NCI-H345 (cell line): Measurements from ENCODE around the gene CGREF1.
"Not testable (repeated sequence)": the region's sequence is repeated elsewhere in the genome, so short reads cannot be mapped to it uniquely, and the experiment has no call there.

Experiments
- DNase-seq: peaks from one replicate; lab custom pipeline; 2025; lab: John Stamatoyannopoulos, UW

Gene CGREF1

GRCh38 chr2:27087823-27088410, 31.0 kb downstream of the CGREF1 start:
- no peak for DNase-seq

GRCh38 chr2:27086724-27087593, 32.0 kb downstream of the CGREF1 start, which contains the start of gene KHK:
KHK (plus strand) TSS chr2:27086772; CDS start chr2:27087260, 488 bp downstream.
- DNase-seq, result peak; percentile 86

DNA sequence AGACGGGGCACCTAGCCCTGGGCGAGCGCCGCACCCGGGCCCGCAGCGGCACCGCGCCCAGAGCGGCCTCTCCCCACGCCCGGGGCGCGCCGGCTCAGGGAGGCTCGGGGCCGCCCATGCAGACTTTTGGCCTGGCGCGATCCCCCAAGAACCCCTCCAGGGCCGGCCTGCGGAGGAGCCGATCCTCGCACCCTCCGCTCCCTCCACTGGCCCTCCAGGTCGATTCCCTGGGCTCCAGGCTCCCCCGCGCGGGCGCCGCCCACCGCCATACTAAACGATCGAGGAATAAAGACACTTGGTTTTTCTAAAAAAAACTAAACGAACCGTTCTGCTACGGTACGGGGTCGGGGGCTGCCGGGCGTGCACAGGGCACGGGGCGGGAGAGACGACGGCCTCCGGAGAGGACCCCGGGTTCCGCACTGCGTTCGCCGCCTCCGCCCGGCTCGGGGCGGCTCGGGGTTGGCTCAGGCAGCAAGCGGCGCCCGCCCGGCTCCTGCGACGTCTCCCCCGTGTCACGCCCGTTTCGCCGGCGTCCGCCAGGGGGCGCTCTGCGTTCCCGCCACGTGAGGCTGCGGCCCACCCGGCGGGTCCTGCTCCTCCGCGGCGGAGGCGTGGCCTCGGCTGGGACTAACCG, 32.7 kb downstream of the CGREF1 start:
- peak; percentile 98 for DNase-seq

DNA sequence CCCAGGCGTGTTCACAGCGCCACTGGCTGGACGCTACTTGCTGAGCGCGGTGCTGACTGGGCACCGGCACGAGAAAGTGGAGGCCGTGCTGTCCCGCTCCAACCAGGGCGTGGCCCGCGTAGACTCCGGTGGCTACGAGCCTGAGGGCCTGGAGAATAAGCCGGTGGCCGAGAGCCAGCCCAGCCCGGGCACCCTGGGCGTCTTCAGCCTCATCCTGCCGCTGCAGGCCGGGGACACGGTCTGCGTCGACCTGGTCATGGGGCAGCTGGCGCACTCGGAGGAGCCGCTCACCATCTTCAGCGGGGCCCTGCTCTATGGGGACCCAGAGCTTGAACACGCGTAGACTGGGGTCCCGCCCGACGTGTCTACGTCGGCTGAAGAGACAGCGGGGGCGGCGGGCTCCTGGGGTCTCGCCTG, 33.2 kb downstream of the CGREF1 start:
- peak; percentile 51 for DNase-seq

- no peak for DNase-seq
These were observed 33.8 kb downstream of the CGREF1 start for GRCh38 chr2:27085062-27085672.

DNA sequence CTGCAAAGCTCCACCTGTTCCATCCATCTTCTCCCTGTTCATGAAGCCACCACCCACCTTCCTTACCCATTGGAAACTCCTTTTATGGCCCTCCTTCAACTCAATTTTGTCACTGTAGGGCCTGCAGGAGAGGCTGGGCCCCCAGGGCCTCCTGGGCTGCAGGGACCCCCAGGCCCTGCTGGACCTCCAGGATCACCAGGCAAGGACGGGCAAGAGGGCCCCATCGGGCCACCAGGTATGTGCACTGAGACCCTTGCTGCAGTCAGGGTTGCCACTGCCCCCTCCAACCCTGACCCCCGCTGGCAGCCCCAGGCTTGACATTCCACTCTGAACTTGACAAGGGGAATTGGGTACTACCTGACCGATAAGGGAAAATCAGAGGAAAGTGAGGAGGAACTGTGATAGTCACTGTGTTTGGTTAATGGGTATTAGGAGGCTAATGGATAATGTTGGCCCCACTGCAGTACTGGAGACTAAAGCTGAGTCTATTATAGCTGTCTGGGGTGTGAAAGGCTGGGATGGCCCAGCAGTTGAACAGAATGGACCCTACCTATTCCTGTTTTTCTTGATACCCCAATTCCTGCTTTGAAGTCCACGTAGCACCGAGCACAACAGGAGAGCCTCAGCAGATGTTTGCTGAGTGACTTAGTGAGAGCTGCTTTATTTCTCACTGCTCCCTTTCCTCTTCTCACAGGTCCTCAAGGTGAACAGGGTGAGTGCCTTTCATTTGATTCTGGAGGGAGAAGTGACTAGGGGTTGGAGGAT, 34.4 kb downstream of the CGREF1 start:
- no peak for DNase-seq

- no peak for DNase-seq
These were observed 35.3 kb downstream of the CGREF1 start for GRCh38 chr2:27083410-27084296.

GRCh38 chr2:27082773-27083409, 36.0 kb downstream of the CGREF1 start:
- DNase-seq, result no peak

GRCh38 chr2:27081984-27082772, 36.8 kb downstream of the CGREF1 start:
- DNase-seq, result no peak

DNA sequence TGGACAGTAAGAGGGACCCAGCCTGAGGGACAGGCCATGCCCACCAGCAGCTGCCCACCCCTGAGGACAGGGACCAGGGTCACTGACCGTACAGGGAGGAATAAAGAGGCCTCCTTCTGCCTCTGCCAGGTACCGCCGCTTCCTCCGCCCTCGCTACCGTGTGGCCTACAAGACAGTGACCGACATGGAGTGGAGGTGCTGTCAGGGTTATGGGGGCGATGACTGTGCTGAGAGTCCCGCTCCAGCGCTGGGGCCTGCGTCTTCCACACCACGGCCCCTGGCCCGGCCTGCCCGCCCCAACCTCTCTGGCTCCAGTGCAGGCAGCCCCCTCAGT, 38.4 kb downstream of the CGREF1 start:
- DNase-seq, result no peak

GRCh38 chr2:27080140-27080469, 38.8 kb downstream of the CGREF1 start:
- no peak for DNase-seq

DNA sequence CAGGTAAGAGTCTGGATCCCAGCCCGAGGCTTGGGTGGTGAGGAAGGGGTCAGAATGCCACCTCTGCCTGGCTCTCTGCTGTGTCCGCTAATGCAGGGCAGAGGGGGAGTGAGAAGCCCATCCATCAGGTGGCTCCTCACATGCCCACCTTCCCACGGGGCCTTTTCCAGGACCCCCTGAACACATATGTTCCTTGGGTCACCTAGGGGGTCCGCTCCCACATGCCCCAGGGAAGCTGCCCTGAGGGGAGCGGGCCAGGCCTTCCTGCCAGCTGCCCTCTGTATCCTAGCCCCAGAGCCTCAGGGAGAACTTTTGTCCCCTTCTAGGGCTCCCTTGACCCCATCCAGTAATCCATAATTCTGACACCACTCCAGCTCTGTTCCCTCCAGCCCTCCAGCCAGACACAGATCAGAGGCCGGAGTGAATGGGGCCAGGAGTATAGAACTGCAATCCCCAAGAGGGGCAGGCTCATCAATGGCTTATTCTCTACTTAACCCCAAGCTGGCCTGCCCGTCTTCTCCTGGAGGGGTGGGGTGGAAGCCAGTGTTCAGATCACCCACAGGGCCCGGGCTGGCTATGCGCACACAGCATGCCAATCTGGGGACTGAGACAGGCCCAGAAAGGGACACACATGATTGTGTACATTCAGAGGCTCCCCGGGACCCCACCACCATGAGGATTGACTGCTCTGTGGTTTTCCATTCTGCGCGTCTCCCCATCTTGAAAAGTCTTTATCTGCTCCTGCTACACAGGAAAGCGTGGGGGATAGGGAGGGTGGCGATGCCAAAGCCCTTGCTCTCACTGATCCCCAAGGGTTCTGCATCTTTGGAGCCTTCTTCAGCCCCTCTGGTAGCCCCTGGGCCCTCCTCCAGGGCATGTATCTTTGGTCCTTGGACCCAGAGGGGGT, 39.4 kb downstream of the CGREF1 start:
- no peak for DNase-seq

GRCh38 chr2:27078267-27079194, 40.4 kb downstream of the CGREF1 start, which contains the start of gene EMILIN1:
EMILIN1 (plus strand) TSS chr2:27078615; CDS start chr2:27079066, 451 bp downstream.
- no peak for DNase-seq

DNA sequence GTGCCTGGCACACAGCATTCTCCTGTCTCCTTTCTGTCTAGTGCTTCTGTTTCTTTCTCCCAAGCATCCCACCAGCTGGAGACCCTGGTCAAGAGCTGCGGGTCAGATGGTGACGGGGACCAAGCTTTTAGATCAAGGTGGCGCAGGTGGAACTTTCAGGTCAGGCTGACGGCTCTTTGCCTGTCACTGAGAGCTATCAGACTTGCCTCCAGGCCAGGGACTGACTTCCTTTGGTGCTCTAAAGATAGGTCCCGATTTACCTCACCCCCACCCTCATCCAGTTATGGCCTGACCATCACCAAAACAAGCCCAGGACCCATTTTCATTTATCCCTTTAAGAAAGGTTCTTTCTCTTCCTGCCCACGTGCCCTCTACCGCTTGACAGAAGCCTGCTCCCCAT, 41.7 kb downstream of the CGREF1 start:
- no peak for DNase-seq

DNA sequence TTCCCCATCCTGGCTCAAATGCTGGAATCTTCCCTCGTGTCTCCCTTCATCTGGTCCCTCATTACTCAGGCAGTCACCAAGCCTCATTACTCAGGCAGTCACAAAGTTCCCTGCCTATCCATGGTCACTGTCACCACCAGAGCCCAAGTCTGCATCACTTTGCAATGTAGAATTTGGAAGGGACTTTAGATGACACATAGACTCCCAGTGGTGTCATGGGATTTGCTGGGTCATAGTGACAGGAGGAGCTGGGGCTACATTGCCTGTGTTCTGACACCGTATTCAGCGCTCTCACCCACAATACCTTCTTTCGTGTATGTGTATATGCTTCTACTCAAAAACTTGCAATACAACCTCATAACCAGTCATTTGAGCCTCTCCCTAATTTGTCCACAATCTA, 42.6 kb downstream of the CGREF1 start:
- no peak for DNase-seq

DNA sequence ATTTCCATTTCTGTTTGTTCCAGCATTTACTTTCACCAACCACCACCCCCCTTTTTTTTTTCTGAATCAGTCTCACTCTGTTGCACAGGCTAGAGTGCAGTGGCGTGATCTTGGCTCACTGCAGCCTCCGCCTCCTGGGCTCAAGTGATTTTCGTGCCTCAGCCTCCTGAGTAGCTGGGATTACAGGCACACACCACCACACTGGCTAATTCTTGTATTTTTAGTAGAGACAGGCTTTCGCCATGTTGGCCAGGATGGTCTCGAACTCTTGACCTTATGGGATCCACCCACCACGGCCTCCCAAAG, 43.4 kb downstream of the CGREF1 start:
- DNase-seq, result not testable (repeated sequence)

DNA sequence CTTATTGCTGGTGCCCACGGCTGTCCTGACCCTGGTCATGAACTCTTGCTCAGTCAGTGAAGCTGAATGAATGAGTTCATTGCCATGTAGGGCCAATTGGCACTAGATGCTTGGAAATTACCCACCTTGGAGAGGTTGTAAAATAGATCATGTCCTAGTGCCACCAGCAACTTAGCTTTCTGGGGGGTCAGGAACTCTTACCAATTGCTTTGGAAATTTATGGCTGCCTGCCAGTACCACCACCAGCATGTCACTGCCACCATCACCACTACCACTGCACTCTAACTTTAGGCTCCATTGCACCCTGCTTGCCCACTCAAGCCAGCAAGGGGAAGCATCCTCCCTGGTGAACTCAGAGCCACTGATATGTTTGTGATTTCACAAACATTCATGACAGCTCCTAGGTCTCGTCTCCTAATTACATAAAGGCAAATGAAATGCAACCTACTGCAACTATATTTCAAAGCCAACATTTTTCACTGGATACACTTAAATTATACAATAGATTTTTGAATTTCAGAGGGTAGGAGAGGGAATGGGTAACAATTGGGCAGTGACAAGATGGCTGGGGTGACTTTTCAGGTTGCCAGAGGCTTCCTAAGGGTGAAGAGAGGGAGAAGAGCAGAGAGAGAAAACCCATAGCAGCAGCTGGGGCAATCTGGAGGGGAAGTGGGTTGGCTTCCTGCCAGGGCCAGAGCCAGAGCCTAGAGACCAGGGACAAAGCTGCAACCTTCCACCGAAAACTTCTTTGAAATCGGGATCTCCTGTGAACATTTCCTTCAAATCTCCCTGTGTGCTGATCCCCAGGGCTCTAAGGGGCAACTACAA, 44.0 kb downstream of the CGREF1 start:
- peak; percentile 27 for DNase-seq
